RPMI7951 (cell line): Measurements from ENCODE around the gene TMBIM1. TPM values are rescaled to one million over a fixed set of nuclear protein-coding genes. Genes with fewer than 3 reads are reported as not detected.
"Not testable (repeated sequence)": the region's sequence is repeated elsewhere in the genome, so short reads cannot be mapped to it uniquely, and the experiment has no call there.

ENCODE experiments used
- DNase-seq: peaks from one replicate; pipeline ENCODE4 v3.0.0-alpha.2; 2012; ENCODE audit warnings: low read depth
- total RNA-seq: library from RNA; depleted of rRNA; stranded (reverse); fragments of >200 nt; shearing (Covaris generic); gene quantifications from 2 replicates; pipeline ENCODE4 v1.2.3, GENCODE V29; 2014

TMBIM1 gene
- total RNA-seq, 1 experiment from 2014 or later: 154 TPM

DNA sequence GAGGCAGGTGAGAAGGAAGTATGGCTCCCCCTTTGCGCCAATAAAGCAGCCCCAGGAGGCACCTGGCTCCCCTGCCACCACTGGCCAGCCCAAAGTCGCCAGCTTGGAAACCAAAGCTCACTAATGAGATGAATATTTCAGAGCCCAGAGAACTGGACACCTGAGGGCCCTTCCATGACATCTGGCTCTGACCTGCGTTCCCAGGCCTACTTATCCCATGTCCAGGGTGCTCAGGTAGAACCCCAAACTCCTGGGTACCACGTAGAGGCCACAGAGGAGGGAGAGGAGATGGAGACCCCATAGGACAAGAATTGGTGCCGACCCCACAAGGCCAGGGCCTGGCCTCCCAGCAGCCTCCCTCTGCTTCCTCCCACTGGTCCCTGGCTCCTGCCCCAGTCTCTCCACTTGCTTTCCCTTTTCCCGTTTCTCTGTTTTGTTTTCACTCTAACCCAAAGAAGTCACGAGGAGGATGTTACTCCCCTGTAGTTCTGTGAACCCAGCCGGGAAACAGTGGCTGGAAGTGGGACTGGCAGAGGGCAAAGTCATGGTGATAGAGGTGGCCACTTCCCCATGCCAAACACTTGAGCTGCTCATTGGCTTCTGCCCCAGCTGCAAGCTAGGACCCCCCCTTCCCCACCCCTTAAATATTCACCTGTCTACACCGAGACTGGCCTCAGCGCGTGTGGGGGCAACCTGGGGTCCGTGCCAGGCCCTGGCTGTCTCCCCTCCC, 820 bp downstream of the TMBIM1 start:
- peak; percentile 35 for DNase-seq

- no peak for DNase-seq
Observed at GRCh38 chr2:218290316-218291261, 1.7 kb downstream of the TMBIM1 start.

DNA sequence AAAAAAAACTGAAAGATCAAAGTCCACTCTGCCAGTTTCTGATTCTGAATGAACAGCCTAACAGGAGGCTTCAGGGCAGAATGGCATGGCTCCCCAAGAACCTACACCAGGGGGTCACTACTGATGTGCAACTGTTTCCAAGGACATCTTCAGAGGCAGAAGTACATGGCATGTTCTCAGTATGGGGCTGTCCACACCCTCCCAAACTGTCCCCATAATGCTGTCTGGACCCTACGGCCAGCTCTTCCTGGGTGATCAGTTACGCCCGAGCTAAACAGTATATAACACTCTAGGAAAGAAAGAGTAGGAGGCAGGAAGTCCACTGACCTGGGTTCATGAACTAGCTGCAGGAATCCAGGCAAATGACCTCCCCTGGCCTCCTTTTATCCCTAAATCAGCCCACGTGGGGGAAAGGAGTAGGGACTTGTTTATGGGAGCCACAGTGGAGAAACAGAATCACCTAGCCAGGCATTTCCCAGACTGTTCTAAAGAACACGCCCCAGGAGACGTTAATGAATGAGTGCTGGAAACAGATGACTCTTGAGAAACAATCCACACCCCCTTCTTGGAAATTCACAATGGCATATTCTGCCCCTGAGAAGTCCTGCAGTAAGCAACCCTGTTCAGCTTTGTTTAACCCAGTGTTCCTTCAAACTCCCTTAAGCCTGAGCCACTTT, 2.5 kb downstream of the TMBIM1 start:
- DNase-seq: no peak

DNA sequence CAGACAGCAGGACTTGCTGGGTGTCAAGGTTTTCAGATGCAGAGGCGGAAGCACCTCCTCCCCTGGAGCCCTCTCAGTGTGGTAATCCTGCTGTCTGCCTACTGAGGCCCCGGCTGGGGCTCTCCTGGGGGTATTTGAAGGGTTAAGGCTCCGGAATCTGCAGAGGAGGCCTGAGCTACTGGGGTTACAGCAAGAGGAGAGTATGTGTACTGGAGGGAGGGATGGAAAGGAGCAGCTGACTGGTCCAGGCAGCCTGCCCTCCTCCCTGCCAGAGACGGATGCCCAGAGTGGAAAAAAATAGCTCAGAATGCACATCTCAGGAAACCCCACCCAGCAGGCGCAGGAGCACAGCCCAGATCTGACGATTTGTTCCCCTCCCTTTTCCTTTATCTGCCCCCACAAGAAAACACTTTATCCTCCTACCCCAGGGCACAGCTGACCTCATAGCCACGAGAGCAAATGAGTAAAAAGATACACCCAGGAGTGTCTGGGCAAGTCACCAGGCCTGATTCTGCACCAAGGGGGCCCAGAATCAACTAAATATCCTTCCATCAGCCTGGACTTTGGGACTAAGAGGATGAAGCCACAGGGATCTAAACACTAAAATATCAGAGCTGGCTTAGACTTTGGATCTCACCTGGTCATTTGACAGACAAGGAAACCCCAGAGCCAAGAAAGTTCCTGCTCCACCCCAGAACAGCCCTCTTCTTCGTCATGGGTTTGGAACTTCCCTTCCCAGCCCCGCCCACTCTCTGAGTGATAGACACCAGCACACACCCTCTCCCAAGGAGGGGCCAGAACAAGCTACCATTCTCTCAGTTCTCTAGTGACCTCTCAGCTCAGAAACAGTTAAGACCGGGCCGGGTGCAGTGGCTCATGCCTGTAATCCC, 5.5 kb downstream of the TMBIM1 start:
- DNase-seq: peak; percentile 96

DNA sequence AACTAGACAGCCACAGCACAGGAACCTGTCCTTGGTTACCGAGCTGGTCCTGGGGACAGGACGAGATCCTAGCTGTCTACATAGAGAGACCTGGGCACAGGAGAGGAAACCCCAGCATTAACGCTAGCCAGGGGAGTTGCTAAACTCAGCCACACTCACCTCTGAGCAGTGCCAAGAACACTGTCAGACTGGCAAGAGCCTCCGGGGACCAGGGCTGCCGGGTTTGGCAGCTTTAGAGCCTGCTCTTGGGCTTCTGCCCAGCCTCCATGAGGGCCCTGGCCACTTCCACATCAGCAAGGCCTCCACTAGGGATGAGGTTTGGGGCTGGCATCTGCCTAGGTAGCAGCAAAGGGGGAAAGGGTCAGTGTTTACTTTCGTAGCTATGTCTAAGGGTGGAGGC, 6.7 kb downstream of the TMBIM1 start:
- DNase-seq: peak; percentile 60

DNA sequence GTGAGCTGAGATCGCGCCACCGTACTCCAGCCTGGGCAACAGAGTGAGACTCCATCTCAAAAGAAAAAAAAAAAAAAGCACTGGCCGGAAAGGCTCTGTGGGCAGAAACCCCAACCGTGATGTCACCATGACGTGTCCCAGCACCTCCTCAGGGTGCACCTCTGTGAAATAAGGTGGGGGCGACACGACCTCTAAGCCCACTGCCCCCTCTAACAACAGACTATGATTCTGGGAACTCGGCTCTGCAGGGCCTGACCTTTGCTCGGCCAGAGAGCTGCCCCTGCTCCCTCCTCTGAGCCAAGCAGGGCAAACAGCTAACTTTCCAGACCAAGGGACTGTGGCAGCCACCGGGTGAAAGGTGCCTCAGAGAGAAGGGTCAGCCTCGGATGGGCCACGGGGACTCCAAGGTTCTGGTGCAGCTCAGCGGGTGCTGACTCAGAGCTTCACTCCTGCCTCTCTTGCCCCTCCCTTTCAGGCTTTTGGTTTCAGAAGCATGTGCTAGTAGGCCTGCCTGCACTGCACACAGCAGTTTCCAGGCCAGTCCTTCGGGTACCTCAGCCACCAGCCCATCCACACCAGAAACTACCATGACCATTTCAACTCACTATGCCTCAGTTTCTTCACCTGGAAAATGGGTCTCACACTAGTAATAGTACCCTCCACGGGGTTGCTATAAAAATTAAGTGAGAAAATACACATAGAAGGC, 8.0 kb downstream of the TMBIM1 start:
- DNase-seq: peak; percentile 73

DNA sequence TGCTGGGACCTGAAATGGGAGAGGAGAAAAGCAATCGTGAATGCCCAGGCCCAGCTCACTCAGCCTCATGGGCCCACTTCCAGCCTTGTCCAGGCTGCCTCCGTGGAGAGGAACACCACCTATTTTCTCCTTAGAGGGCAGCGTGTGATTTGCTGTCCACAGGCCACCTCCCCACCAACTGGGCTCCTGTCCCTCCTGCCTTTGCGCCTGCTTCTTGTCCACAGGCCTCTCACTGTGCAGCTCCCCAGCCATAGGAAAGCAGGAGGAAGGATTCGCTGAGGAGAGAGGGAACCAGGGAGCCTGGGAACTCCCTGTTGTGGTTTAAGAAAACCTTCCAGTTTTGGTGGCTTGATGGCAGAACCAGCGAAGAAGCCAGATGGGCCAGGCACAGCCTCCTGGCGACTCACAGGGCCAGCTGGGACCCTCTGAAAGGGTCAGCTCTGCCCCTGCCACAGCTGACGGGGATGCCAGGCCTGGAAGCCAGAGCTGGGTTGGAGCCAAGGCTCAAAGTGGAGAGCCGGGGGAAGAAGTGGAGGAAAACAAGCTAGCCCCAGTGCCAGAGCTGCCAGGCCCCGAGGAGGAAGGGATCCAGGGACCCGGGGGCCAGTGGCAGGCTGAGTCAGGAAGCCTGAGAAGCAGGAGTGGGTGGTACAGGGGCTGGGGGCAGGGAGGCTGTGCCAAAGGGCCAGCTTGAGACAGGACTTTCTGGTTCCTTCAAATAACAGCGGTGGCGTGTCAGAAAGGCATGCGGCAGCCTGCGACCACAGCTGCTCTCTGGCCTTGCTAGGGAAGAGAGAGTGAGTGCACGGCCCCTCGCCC, 9.9 kb downstream of the TMBIM1 start:
- DNase-seq: no peak

DNA sequence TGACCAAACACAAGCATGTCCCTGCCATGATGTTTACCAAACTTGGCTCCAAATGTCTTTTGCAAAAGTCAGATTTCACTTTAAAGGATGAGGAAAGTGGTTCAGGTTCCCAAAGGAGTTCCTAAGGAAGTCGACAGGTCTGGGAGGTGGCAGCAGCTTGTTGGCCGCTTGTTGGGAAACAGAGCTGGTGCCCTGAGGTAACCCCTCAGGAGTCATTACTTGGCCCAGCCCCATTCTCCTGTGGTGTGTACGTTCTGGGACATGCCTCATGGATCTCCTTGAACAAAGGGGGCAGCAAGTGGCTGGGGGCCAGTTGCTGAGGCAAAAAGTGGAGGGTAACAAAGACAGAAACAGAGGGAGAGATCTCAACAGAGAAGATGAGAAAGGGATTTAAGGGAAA, 10.9 kb downstream of the TMBIM1 start:
- no peak for DNase-seq

- DNase-seq: no peak
Observed at GRCh38 chr2:218280260-218280870, 11.9 kb downstream of the TMBIM1 start.

DNA sequence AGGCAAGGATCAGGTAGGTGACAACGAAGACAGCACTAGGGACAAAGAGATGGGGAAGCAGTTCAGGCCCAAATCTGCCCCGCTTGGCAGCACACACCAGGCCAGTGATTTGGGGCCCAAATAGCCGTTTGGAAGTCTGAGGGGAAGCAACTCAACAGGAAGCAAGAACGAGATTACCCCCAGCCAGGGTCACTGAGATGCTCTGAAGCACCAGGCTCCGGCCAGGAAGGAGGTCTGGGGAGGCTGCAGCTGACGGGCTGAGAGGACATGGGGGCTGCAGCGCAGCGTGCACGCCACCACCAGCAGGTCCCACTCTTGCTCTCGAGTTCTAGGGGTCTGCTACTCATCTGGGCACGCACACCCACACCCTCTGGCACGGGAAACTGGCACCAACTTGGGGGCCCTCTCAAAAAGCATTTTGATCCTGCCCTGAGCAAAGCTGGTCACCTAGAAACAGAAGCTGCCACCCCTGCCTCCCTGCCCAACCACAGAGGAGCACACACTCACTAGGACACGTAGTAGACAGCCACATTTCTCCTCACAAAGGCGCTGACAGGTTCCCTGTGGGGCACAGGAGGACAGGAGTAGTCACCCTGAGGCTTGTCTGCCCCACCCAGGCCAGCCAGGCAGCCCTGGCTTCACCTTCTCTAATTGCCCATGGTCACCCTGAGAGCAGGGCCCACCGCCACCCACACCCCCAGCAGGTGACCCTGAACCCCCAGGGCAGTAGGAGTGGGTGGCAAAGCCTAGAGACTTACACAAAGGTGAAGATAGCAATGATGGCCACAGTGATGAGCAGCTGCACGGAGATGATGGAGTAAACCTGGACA, 13.6 kb downstream of the TMBIM1 start:
- no peak for DNase-seq

GRCh38 chr2:218277921-218278320, 14.4 kb downstream of the TMBIM1 start:
- DNase-seq: no peak

DNA sequence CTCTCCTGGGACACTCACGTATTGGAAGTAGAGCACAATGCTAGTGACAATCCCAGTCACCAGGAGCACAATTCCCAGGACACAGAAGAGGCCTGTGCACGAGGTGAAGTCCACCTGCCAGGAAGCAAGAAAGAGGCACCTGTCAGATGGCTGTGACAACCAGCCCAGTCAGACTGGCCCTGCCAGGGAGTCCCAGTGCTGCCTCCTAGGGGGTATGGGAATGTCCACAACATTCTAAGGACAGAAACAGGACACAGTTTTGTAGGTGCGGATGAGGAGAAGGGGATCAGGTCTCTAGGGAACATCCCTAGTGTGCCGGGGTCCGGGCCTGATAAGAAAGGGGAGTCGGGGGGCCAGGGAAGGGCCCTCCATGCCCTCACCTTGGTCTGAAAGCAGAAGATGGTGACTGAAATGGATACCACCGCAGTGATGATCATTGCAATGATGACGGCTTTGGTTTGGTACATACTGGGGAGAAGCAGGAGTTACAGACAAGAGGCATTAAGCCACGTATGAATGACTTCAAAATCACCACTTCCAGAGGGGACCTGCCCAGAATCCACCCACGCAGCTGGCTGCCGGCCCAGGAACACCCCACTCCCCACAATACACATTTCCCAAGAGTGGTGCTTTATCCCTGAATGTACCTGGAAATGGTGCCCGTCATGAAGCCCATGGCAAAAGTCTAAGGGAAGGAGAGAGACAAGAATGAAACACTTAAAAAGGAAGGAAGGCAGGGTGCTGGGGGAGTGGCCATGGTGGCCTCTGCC, 15.1 kb downstream of the TMBIM1 start:
- no peak for DNase-seq

DNA sequence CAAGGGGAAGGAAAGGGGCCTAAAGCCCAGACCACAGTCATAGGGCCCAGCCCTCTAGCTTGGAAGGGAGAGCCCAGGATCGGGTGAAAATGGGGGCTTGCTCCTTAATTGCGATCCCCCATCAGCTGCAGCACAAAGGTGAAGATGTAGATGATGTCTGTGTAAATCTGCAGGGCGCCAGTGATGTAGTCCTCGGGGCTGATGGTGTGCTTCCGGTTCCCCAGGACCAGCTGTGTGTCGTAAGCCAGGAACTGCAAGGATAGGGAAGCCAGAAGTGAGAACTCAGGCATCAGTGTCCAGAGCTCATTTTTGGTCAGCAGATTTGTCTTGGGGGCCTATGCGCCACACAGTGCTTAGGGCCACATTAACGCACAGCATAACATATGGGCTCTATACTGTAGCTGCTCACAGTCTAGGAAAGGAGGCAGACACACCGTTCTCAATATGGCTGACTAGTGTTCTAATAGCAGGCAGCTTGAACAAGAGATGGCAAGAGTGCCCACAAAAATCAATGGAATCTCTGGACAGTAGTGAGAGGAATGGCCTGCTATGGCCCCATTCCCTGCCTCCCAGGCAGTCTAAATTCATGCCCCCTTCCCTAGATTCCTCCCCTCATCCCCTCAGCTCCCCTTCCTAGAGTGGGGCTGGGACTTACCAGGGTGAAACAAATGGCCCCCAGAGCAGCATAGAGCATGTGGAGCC, 16.8 kb downstream of the TMBIM1 start:
- no peak for DNase-seq

DNA sequence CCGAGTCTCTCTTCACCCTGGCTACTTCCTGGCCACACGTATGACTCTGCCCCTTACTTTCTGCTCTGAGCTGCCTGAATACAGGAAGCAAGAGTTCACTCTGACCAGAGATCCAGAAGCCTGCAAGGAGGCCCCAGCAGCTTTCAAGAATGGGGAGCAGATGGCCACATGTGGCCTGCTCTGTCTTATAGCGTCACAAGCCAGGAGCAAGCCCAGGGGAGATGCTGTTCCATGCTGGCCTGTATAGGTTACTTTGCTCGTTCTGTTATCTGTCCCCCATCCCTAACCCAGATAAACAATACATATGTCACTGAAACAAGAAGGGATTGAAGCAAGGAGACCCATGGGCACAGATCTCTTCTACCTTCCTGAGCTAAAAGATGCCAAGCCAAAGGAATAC, 17.7 kb downstream of the TMBIM1 start:
- no peak for DNase-seq

GRCh38 chr2:218273908-218274249, 18.4 kb downstream of the TMBIM1 start:
- no peak for DNase-seq

GRCh38 chr2:218273214-218273907, 18.9 kb downstream of the TMBIM1 start:
- not testable (repeated sequence) for DNase-seq
